Measurements from ENCODE around the gene SLC38A10. TPM values are rescaled to one million over a fixed set of nuclear protein-coding genes. Genes with fewer than 3 reads are reported as not detected.

SLC38A10 gene
- total and polyA plus RNA-seq, 7 donors: 7.8 to 88.7 (median 37.9) TPM

GRCh38 chr17:81247339-81247990, 47.6 kb downstream of the SLC38A10 start:
- TF ChIP-seq POLR2AphosphoS5 (IDR thresholded peaks at IDR 0.05): no peak
- no peak for TF ChIP-seq EP300 (IDR thresholded peaks at IDR 0.05)
- TF ChIP-seq POLR2A (IDR thresholded peaks at IDR 0.05): no peak
- TF ChIP-seq CTCF (IDR thresholded peaks at IDR 0.05): no peak
- intact Hi-C loops (cut with DNase I): no loop called here
- H3K27ac ChIP-seq: no peak overlapping the region
- no peaks in the 10 kb centered on the region for H3K9me3 ChIP-seq
- no peaks in the 10 kb centered on the region for H3K27me3 ChIP-seq
- H3K36me3 ChIP-seq: peaks cover 0 to 39% (median 0%) of the 10 kb centered on the region in 4 donors
- WGBS, 2 donors: 90 to 94% methylated on average over 14 to 15 of the region's 15 CpGs
- H3K4me3 ChIP-seq: no peak overlapping the region
- no peaks in the 10 kb centered on the region for H3K4me1 ChIP-seq
- no peak for DNase-seq

GRCh38 chr17:81246679-81247338, 48.3 kb downstream of the SLC38A10 start:
- H3K9me3 ChIP-seq: no peaks in the 10 kb centered on the region
- no peak for TF ChIP-seq CTCF (IDR thresholded peaks at IDR 0.05)
- no peak for TF ChIP-seq EP300 (IDR thresholded peaks at IDR 0.05)
- no peak for TF ChIP-seq POLR2AphosphoS5 (IDR thresholded peaks at IDR 0.05)
- TF ChIP-seq POLR2A (IDR thresholded peaks at IDR 0.05): no peak
- peaks cover 0 to 33% (median 0%) of the 10 kb centered on the region in 4 donors for H3K36me3 ChIP-seq
- intact Hi-C loops (cut with DNase I): no loop called here
- WGBS, 2 donors: 94% methylated on average over 28 of the region's 28 CpGs
- H3K4me3 ChIP-seq: no peak overlapping the region
- no peak for DNase-seq
- H3K27me3 ChIP-seq: no peaks in the 10 kb centered on the region
- H3K27ac ChIP-seq: no peak overlapping the region
- peaks cover 0 to 5% (median 0%) of the 10 kb centered on the region in 4 donors for H3K4me1 ChIP-seq

- Histone ChIP-seq H3K4me3 (no peak overlapping the region), H3K4me1 (peaks cover 0 to 5% (median 0%) of the 10 kb centered on the region in 4 donors), H3K9me3 (no peaks in the 10 kb centered on the region), H3K27me3 (no peaks in the 10 kb centered on the region), H3K36me3 (peaks cover 0 to 28% (median 0%) of the 10 kb centered on the region in 4 donors), H3K27ac (no peak overlapping the region)
- DNase-seq: no peak
- intact Hi-C loops (cut with DNase I): no loop called here
- 95 to 96% methylated on average over 10 of the region's 10 CpGs for WGBS, 2 donors
- TF ChIP-seq POLR2AphosphoS5 (IDR thresholded peaks at IDR 0.05) (no peak), CTCF (IDR thresholded peaks at IDR 0.05) (no peak), EP300 (IDR thresholded peaks at IDR 0.05) (no peak), POLR2A (IDR thresholded peaks at IDR 0.05) (no peak)
Measured at GRCh38 chr17:81246343-81246670, 48.8 kb downstream of the SLC38A10 start.

- no peaks in the 10 kb centered on the region for H3K27me3 ChIP-seq
- intact Hi-C loops (cut with DNase I): no loop called here
- 88 to 90% methylated on average over 37 of the region's 37 CpGs for WGBS, 2 donors
- DNase-seq: no peak
- no peak overlapping the region for H3K27ac ChIP-seq
- no peak overlapping the region for H3K4me3 ChIP-seq
- H3K4me1 ChIP-seq: peaks cover 0 to 8% (median 1%) of the 10 kb centered on the region in 4 donors
- no peak for TF ChIP-seq EP300 (IDR thresholded peaks at IDR 0.05)
- TF ChIP-seq POLR2AphosphoS5 (IDR thresholded peaks at IDR 0.05): peak in 1 of 4 donors; percentile 3
- no peaks in the 10 kb centered on the region for H3K9me3 ChIP-seq
- peaks cover 0 to 23% (median 0%) of the 10 kb centered on the region in 4 donors for H3K36me3 ChIP-seq
Measured at GRCh38 chr17:81245665-81246342, 49.3 kb downstream of the SLC38A10 start.

- no peak overlapping the region for H3K4me3 ChIP-seq
- no peaks in the 10 kb centered on the region for H3K9me3 ChIP-seq
- WGBS, 2 donors: 84 to 85% methylated on average over 25 of the region's 25 CpGs
- peaks cover 0 to 18% (median 0%) of the 10 kb centered on the region in 4 donors for H3K36me3 ChIP-seq
- TF ChIP-seq POLR2A (IDR thresholded peaks at IDR 0.05) (no peak), EP300 (IDR thresholded peaks at IDR 0.05) (no peak), CTCF (IDR thresholded peaks at IDR 0.05) (no peak), POLR2AphosphoS5 (IDR thresholded peaks at IDR 0.05) (no peak)
- H3K4me1 ChIP-seq: peaks cover 0 to 15% (median 8%) of the 10 kb centered on the region in 4 donors
- H3K27ac ChIP-seq: no peak overlapping the region
- intact Hi-C loops (cut with DNase I): no loop called here
- H3K27me3 ChIP-seq: no peaks in the 10 kb centered on the region
- DNase-seq: no peak
Measured at GRCh38 chr17:81245024-81245664, 50.0 kb downstream of the SLC38A10 start.
